Trophoblast cell (in vitro differentiated cells and primary cell): ENCODE results near the gene WDR5B.

ENCODE experiments used
- DNase-seq, 2 donors: peaks; one replicate each; pipeline ENCODE4 v3.0.0-alpha.2; 2016
- H2AFZ ChIP-seq: 2 replicates; pipeline ENCODE4 v1.6.1; 2013; ENCODE audit warnings: low read length, moderate library complexity, mild to moderate bottlenecking; ENCODE audit not compliant: insufficient read depth, poor library complexity
- H2AK5ac ChIP-seq: 2 replicates; pipeline ENCODE4 v1.6.1; 2013; ENCODE audit warnings: mild to moderate bottlenecking, low read length
- H2BK120ac ChIP-seq: 2 replicates; pipeline ENCODE4 v1.6.1; 2013; ENCODE audit warnings: low read length, mild to moderate bottlenecking, moderate library complexity; ENCODE audit not compliant: insufficient read depth, poor library complexity
- H2BK12ac ChIP-seq: 2 replicates; pipeline ENCODE4 v1.6.1; 2013; ENCODE audit warnings: mild to moderate bottlenecking, low read length, moderate library complexity
- H2BK5ac ChIP-seq: 2 replicates; pipeline ENCODE4 v1.6.1; 2013; ENCODE audit warnings: low read length, low read depth, moderate library complexity, mild to moderate bottlenecking; ENCODE audit not compliant: poor library complexity
- H3K14ac ChIP-seq: 2 replicates; pipeline ENCODE4 v1.6.1; 2013; ENCODE audit warnings: mild to moderate bottlenecking, low read length
- H3K18ac ChIP-seq: 2 replicates; pipeline ENCODE4 v1.6.1; 2013; ENCODE audit warnings: mild to moderate bottlenecking, low read length
- H3K23ac ChIP-seq: 2 replicates; pipeline ENCODE4 v1.6.1; 2013; ENCODE audit warnings: low read length
- H3K27ac ChIP-seq: 2 replicates; pipeline ENCODE4 v1.5.1; 2013; ENCODE audit warnings: low read depth, mild to moderate bottlenecking, inconsistent platforms, low read length, moderate library complexity
- H3K27me3 ChIP-seq: 2 replicates; pipeline ENCODE4 v1.6.1; 2013; ENCODE audit warnings: inconsistent platforms, mild to moderate bottlenecking, low read length, moderate library complexity; ENCODE audit not compliant: insufficient read depth
- H3K36me3 ChIP-seq, 2 experiments: 1 replicate in 1 of 2; 2 replicates in 1 of 2; pipeline ENCODE4 v1.6.1; 2013; ENCODE audit warnings: low read length in 2 of 2, mild to moderate bottlenecking in 2 of 2, moderate library complexity in 1 of 2; ENCODE audit not compliant: insufficient read depth in 2 of 2, control insufficient read depth in 1 of 2
- H3K4ac ChIP-seq: 2 replicates; pipeline ENCODE4 v1.6.1; 2013; ENCODE audit warnings: low read depth, mild to moderate bottlenecking, low read length, moderate library complexity
- H3K4me1 ChIP-seq, 2 experiments: 1 replicate in 1 of 2; 2 replicates in 1 of 2; pipeline ENCODE4 v1.6.1; 2013; ENCODE audit warnings: low read length in 2 of 2, mild to moderate bottlenecking in 2 of 2, moderate library complexity in 1 of 2; ENCODE audit not compliant: insufficient read depth in 2 of 2, control insufficient read depth in 1 of 2
- H3K4me2 ChIP-seq: 2 replicates; pipeline ENCODE4 v1.6.1; 2013; ENCODE audit warnings: inconsistent platforms, mild to moderate bottlenecking, low read length, moderate library complexity
- H3K4me3 ChIP-seq: 2 replicates; pipeline ENCODE4 v1.5.1; 2013; ENCODE audit warnings: mild to moderate bottlenecking, low read depth, low read length, inconsistent platforms
- H3K79me1 ChIP-seq: one replicate; pipeline ENCODE4 v1.6.1; 2013; ENCODE audit warnings: low read length
- H3K79me2 ChIP-seq: 2 replicates; pipeline ENCODE4 v1.6.1; 2013; ENCODE audit warnings: low read length, mild to moderate bottlenecking; ENCODE audit not compliant: control insufficient read depth, insufficient read depth, poor library complexity
- H3K9ac ChIP-seq: 2 replicates; pipeline ENCODE4 v1.6.1; 2013; ENCODE audit warnings: mild to moderate bottlenecking, low read length
- H3K9me3 ChIP-seq: 2 replicates; pipeline ENCODE4 v1.6.1; 2013; ENCODE audit warnings: low read depth, mild to moderate bottlenecking, control low read depth, inconsistent platforms, low read length; ENCODE audit not compliant: insufficient read depth
- H4K12ac ChIP-seq: 2 replicates; pipeline ENCODE4 v1.6.1; 2013; ENCODE audit warnings: low read depth, mild to moderate bottlenecking, low read length, moderate library complexity
- H4K8ac ChIP-seq: 2 replicates; pipeline ENCODE4 v1.6.1; 2013; ENCODE audit warnings: low read depth, mild to moderate bottlenecking, low read length, moderate library complexity
- H4K91ac ChIP-seq: one replicate; pipeline ENCODE4 v1.6.1; 2013; ENCODE audit warnings: low read depth, mild to moderate bottlenecking, low read length, moderate library complexity
- WGBS: extraction: QIAGEN DNeasy Blood & Tissue Kit; methylation state at CpG from one replicate; pipeline ENCODE4 v1.1.7; 2013; ENCODE audit warnings: missing lambda C conversion rate; ENCODE audit not compliant: insufficient read length, insufficient coverage; ENCODE audit errors: extremely low coverage; 5-methylcytosine and 5-hydroxymethylcytosine counted together

WDR5B gene

GRCh38 chr3:122392868-122393844 lies 22.7 kb downstream of the WDR5B start:
- Histone ChIP-seq H3K9me3 (no peaks in the 10 kb centered on the region), H3K23ac (no peak overlapping the region), H3K18ac (no peak overlapping the region), H2AFZ (no peak overlapping the region), H3K27ac (no peak overlapping the region), H2AK5ac (no peak overlapping the region), H3K36me3 (no peaks in the 10 kb centered on the region), H3K14ac (no peak overlapping the region), H4K91ac (peak overlapping the region; percentile 68), H3K4me3 (no peak overlapping the region), H2BK12ac (peak overlapping the region; percentile 64), H2BK5ac (peak overlapping the region; percentile 71), H3K27me3 (no peaks in the 10 kb centered on the region), H3K4me2 (no peak overlapping the region), H3K4ac (no peak overlapping the region), H2BK120ac (peak overlapping the region; percentile 33), H3K4me1 (peaks cover 0 to 4% of the 10 kb centered on the region in 2 experiments), H3K79me2 (no peaks in the 10 kb centered on the region), H4K8ac (no peak overlapping the region), H3K9ac (no peak overlapping the region), H3K79me1 (no peaks in the 10 kb centered on the region), H4K12ac (no peak overlapping the region)
- WGBS: no CpG with 5 or more reads among the region's 2 CpGs
- DNase-seq: peak; percentile 22 to 82

DNA sequence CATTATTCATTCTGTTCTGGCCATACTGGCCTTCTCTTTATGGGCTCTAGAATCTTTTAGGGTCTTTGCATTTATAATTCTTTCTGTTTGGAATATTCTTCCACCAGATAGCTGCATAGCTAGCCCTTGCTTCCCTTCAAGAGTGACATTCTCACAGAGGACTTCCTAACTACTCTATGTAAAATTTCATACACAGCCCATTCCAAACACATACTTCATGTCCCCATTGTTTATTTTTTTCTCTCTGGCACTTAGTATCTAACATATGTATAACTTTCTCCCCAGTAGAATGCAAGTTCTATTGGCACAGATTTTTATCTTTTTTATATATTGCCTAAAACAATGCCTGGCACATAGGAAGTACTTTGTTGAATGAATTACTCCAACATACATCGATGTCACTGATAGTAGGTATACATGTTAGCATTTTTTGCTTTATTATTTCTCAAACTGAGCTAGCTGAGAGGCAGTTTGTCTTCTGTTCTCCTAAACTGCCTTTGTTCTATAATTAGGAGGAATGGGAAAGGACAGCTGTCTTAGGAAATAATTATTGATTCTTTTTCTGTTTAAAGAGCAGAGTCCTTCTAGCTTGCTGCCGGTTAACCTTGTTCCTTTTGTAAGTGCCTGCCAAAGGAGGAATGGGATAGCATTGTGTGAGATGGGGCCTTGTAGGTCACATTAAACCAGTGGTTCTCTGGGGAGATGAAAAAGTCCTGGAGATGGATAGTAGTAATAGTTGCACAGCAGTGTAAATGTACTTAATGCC lies 24.0 kb downstream of the WDR5B start:
- no peak overlapping the region for H2BK5ac ChIP-seq
- no peaks in the 10 kb centered on the region for H3K79me2 ChIP-seq
- H3K9me3 ChIP-seq: no peaks in the 10 kb centered on the region
- no peak overlapping the region for H3K4ac ChIP-seq
- H3K4me1 ChIP-seq: peaks cover 0 to 4% of the 10 kb centered on the region in 2 experiments
- H4K91ac ChIP-seq: no peak overlapping the region
- H3K27ac ChIP-seq: no peak overlapping the region
- no peak overlapping the region for H2AFZ ChIP-seq
- no peak overlapping the region for H3K9ac ChIP-seq
- no peak overlapping the region for H3K4me3 ChIP-seq
- no peak overlapping the region for H3K14ac ChIP-seq
- no peak overlapping the region for H3K18ac ChIP-seq
- no peak overlapping the region for H3K4me2 ChIP-seq
- no peak overlapping the region for H3K23ac ChIP-seq
- no peak overlapping the region for H4K12ac ChIP-seq
- no peak overlapping the region for H2BK12ac ChIP-seq
- H3K36me3 ChIP-seq: no peaks in the 10 kb centered on the region
- no peak overlapping the region for H4K8ac ChIP-seq
- no peak overlapping the region for H2AK5ac ChIP-seq
- H2BK120ac ChIP-seq: no peak overlapping the region
- no peaks in the 10 kb centered on the region for H3K79me1 ChIP-seq
- no peaks in the 10 kb centered on the region for H3K27me3 ChIP-seq
- WGBS: no CpG with 5 or more reads among the region's 2 CpGs
- DNase-seq: no peak

GRCh38 chr3:122390665-122391064 lies 25.2 kb downstream of the WDR5B start:
- H3K4me3 ChIP-seq: no peak overlapping the region
- no CpG with 5 or more reads among the region's 4 CpGs for WGBS
- no peak overlapping the region for H4K12ac ChIP-seq
- no peak overlapping the region for H3K4ac ChIP-seq
- H3K27ac ChIP-seq: no peak overlapping the region
- H2BK12ac ChIP-seq: no peak overlapping the region
- no peak overlapping the region for H3K23ac ChIP-seq
- H3K9ac ChIP-seq: no peak overlapping the region
- H3K14ac ChIP-seq: no peak overlapping the region
- no peak overlapping the region for H2BK120ac ChIP-seq
- no peak for DNase-seq
- no peaks in the 10 kb centered on the region for H3K9me3 ChIP-seq
- H3K27me3 ChIP-seq: no peaks in the 10 kb centered on the region
- no peak overlapping the region for H2AK5ac ChIP-seq
- H3K79me1 ChIP-seq: no peaks in the 10 kb centered on the region
- H2AFZ ChIP-seq: no peak overlapping the region
- no peak overlapping the region for H3K18ac ChIP-seq
- peaks cover 0 to 4% of the 10 kb centered on the region in 2 experiments for H3K4me1 ChIP-seq
- H3K36me3 ChIP-seq: no peaks in the 10 kb centered on the region
- no peak overlapping the region for H4K8ac ChIP-seq
- H4K91ac ChIP-seq: no peak overlapping the region
- H2BK5ac ChIP-seq: no peak overlapping the region
- H3K79me2 ChIP-seq: no peaks in the 10 kb centered on the region
- H3K4me2 ChIP-seq: no peak overlapping the region

DNA sequence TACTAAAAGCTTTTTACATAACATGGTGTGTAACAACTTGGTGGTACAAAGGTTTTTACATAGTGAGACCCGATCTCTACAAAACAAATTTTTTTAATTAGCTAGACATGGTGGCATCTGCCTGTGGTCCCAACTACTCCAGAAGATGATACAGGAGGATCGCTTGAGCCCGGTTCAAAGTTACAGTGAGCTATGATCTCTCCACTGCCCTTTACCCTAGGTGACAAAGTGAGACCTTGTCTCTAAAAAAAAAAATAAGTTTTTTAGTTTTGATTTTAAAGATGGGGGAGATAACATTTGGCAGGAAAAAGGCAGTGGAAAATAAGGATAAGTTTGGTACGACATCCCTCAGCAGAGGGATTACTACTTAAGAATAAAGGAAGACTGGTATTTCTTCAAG lies 26.0 kb downstream of the WDR5B start:
- H3K36me3 ChIP-seq: no peaks in the 10 kb centered on the region
- H3K79me2 ChIP-seq: no peaks in the 10 kb centered on the region
- DNase-seq: no peak
- H3K4me3 ChIP-seq: no peak overlapping the region
- H4K12ac ChIP-seq: no peak overlapping the region
- H2BK120ac ChIP-seq: no peak overlapping the region
- no peak overlapping the region for H2BK12ac ChIP-seq
- no peak overlapping the region for H4K8ac ChIP-seq
- no peaks in the 10 kb centered on the region for H3K9me3 ChIP-seq
- WGBS: no CpG with 5 or more reads among the region's 4 CpGs
- H3K27ac ChIP-seq: no peak overlapping the region
- H3K23ac ChIP-seq: no peak overlapping the region
- no peak overlapping the region for H3K4me2 ChIP-seq
- no peaks in the 10 kb centered on the region for H3K27me3 ChIP-seq
- peaks cover 0 to 4% of the 10 kb centered on the region in 2 experiments for H3K4me1 ChIP-seq
- no peak overlapping the region for H2AFZ ChIP-seq
- H4K91ac ChIP-seq: no peak overlapping the region
- no peak overlapping the region for H3K18ac ChIP-seq
- H2BK5ac ChIP-seq: no peak overlapping the region
- no peak overlapping the region for H3K14ac ChIP-seq
- no peak overlapping the region for H3K9ac ChIP-seq
- no peak overlapping the region for H2AK5ac ChIP-seq
- no peak overlapping the region for H3K4ac ChIP-seq
- H3K79me1 ChIP-seq: no peaks in the 10 kb centered on the region
